GM21825 (cell line): ENCODE results near the gene ZNF285.
"Not testable (repeated sequence)": the region's sequence is repeated elsewhere in the genome, so short reads cannot be mapped to it uniquely, and the experiment has no call there.

ENCODE experiments used
- ATAC-seq: cut with Tn5 transposase; IDR thresholded peaks from one replicate; pipeline ENCODE4 v1.9.1; 2021; ENCODE audit warnings: mild to moderate bottlenecking, moderate library complexity; ENCODE audit not compliant: unreplicated experiment

ZNF285 gene

DNA sequence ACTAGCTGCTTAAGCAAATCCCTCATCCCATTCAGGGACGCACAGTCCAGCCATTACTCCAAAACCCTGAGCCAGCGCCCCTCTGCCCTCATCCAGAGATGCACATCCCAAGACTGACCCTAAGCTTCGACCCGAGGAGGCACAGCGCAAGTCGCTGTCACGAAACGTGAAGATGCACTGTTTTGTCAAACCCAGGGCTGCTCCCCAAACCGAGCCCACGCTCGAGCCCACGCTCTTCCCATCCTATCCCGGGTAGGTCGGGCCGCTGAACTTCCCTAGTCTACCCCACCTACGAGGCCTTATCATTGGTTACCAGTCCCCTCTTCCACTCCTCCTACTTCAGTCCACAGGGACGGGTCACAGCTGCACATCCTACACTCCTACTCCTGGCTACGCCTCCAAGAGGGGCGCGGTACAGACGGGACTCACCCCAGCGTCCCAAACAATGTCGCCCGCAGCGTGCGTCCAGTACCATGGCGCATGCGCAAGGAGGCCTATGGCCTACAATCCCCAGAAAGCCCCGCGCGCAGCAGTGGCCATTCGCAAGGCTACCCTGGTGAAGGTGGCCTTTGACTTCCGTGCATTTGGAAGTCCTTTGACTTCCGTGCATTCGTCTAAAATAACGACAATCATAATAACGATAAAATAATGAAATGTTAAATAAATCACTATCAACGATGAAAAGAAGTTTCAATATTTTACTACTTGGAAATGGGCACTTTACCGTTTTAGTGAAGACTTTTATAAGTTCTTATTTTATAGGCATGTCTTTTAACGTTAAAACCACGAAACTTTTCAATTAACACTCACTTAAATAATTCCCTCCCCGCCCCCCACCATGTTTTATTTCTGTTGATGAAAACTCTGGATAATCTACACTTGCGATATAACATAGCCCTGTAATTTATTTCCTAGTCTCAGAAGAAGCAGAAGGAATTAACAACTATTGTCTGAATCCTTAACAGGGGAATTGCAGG is at the start of gene ZNF285:
ZNF285 (minus strand) TSS at position 470 of the 977 bp plus-strand sequence. CDS start 4,395 bp downstream, outside the sequence.
- ATAC-seq: peak; percentile 81

DNA sequence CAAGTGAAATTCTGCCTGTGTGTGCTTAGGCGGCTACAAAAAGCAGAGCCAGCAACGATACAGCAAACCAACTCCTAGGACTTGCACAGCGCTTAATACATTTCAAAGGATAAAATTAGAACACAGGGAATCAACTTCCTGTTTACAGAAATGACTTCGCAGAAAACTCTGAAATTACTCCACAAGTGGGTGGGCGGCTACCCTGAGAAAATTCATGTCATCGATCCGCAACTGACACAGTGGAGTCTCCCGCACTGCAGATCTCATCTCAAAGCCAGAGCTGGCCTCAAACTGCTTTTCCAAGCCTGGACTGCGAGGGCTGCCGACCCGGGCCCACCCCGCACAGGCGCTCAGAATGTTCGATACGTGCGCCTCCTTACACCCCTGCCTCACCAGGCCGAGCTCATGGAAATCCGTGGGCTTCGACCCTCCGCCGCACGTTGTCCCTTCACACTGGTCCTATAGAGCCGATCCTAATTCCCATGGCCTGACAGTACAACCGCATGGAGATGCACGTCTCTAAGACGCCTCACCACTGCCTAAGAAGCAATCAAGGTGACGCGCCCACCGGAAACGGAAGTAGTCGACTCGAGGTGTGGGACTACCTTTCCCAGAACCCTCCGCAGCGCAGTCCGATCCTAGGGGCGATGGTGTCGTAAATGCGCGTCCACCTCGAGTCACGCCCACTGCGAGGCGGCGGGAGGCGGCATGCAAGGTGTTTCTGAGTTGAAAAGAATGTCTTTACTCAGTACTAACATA is 46.7 kb upstream of the ZNF285 start, which contains the start of gene ZNF229:
ZNF229 (minus strand) TSS at position 557 of the 759 bp plus-strand sequence. CDS start 5,625 bp downstream, outside the sequence.
- no peak for ATAC-seq

DNA sequence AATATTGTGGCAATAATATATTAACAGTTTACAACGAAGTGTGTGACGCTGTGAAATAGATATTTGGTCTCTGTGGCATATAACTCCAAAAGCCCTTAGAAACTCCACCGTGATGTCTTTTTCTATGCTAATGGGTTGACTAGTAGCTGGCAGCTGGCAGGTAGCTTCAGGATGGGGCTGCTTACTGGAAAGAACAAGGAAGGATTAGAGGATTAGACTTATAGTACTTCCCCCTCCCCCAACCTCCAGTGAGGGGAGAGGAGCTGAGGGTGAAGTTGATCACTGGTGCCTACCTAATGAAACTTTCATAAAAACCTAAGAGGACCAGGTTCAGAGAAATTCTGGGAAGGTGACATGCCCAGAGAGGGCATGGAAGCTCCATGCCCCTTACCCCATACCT is 37.0 kb upstream of the ZNF285 start:
- no peak for ATAC-seq

DNA sequence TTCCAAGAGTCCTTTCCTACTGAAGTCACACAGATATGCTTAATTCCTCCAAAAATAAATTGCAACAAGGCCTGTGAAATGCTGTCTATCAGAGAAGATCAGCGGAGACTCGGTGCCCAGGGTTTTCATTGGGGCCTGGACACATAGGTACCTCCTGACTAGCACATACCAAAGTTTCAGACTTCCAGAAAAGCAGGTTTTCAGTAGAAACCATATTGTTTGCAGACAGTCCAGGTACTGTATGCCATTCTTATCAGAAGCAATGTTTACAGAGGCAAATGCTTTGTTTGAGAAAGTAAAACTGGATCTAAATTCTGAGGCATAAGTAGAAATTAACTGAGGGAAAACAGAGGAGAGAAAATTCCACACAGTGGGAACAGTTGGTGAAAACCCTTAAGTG is 34.0 kb upstream of the ZNF285 start:
- ATAC-seq: no peak

DNA sequence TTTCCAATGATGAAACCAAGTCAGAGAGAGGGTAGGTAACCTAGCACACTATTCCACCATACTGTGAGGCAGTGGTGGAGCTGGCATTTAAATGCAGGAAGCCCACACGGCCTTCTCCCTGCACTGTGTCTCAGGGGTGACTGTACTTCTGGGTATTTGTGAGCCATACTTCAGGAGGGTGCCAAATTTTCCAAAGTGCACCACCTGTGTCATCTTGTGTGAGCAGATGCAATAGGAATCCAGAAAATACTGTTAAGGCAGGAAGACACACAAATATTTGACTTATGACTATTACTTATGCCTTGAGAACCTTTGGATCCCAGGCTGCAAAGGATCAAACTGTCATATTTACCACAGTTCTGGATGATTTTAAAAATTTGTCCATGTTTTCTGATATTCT is 29.5 kb upstream of the ZNF285 start:
- ATAC-seq: no peak

DNA sequence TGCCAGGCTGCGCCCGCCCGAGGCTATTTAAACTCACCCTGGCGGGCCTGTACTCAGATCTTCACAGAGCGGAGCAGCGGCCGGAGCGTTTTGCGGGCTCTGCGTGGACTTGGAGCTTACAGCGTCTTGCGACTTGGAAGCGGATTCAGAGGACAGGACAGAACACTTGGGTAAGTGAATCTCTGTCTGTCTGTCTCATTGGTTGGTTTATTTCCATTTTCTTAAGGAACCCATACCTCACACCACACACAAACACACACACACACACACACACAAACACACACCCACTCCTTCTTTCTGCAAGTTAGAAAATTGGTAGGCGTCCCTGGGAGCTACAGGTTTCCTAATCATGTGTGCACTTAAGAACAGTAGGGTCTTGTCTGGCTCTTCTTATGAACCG is 14.1 kb upstream of the ZNF285 start:
- ATAC-seq: not testable (repeated sequence)

DNA sequence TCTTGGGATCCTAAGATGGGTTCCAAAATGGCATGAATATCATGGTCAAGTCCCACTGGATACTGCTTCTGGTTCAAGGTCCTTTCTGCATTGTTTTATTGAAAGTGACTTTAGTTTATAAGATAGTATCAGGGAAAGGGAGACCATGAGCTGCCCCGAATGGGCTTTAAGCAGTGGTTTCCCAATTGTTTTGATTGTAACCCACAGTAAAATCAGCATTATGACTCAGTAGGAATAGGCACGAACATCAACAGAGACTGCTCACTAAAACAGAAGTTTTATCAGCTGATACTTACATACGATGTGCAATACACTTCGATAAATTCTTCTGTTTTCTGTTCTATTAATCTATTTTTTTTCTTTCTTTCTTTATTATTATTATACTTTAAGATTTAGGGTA is 12.1 kb downstream of the ZNF285 start:
- not testable (repeated sequence) for ATAC-seq

DNA sequence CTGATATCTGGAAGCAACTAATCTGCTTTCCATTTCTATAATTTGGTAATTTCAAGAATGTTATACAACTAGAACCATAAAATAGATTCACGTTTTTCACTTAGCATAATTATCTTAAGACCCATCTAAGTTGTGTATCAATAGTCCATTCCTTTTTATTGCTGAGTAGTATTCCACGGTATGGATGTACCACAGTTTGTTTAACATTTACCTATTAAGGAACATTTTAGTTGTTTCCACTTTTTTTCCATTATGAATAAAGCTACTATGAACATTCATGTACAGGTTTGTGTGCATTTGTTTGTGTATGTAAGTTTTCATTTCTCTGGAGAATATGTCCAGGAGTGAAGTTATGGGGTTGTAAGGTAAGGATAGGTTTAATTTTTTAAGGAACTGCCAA is 26.6 kb downstream of the ZNF285 start:
- no peak for ATAC-seq

DNA sequence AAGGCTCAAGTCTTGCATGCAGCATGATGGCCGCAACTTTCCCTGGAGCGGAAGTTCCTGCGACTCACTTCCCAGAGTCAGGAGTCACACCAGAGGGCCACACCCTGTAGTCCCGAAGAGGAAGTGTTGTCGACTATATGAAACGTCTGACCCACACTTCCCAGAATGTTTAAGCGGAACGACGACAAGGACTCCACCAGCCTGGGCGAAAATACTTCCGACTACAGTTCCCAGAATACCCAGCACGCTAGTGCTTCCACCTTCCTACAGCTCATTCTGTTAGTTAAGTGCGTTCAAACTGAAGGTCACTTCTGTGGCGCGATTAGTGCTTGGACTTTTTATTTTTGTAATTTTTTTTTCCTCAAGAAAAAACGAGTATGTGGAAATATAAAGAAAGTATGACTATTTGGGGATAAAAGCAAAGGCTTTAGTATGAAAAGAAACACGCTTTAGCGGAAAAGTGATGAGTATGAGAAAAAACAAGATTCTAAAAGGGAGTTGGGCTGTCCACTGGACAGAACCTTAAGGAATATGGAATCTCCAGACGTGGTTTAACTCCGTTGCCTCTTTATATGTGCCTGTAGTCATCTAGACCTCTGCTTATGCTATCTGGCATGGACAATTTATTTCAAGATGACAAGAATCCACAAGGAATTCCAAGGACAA is 29.5 kb downstream of the ZNF285 start:
- no peak for ATAC-seq

DNA sequence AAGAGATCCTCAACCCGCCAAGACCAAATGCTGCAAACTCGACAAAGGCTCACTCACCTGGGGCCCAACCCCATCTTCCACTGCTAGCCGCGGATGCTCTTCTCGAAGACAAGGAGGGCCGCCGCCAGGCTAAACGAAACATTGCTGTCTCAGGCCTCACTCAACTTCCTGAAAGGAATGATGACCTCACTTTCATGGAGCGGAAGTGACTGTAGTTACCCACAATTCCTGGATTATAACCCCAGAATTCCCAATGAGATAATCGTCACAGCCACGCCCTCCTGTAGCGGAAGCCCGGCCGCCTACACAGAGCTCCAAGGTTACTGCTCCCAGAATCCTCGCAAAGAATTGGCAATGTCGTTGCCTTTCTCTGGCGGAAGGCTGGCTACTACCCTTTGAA is 34.4 kb downstream of the ZNF285 start:
- no peak for ATAC-seq

DNA sequence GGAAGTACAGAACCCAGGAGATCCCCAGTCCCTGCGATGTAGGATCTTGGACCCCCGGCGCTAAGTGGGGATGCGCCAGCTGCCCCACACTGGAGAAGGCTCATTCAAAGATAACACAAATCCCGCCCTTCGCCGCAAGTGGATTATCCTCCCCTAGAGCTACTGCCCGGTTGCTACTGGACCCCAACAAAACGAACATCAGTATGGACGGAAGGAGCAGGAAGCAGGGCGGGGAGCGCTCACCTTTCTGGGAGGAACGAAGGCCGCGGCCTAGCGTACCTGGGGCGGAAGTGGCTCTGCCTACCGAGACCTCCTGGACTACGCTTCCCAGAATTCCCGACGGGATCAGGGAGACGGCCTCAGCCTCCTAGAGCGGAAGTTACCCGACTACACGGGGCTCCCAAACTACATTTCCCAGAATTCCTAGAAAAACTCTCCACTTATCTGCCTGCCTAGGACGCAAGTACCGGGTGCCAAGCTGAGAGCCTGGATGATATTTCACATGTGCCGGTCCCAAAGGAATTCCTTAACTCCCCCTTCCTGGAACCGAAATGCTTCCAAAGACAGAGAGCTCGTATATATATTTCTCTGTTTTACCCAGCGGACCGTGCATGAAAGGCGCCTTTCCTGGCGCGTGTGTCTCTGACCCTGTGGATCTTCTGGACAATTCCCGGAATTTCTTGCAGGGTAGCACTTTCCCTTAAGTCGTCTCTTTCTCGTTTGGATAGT is 44.9 kb downstream of the ZNF285 start, which contains the start of gene ZNF112:
ZNF112 (minus strand) TSS at position 298 of the 729 bp plus-strand sequence. CDS start 16,141 bp downstream, outside the sequence.
- ATAC-seq: no peak

DNA sequence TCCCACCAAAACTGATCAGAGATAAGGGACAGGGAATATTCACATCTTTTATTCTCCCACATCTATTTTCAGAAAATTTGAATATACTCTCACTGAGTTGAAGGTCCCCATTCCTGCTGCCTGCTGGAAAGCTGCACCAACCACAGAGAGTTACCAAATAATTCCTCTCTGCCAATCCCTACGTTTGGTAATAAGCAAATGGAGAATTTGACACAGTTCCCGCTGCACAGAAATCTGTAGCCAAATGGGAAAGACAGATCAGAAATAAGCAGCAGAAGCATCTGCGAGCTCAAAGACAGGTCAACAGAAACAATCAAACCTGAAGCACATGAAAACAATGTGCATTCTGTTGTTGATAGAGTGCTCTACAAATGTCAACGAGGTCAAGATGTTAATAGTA is 54.9 kb downstream of the ZNF285 start:
- ATAC-seq: no peak

DNA sequence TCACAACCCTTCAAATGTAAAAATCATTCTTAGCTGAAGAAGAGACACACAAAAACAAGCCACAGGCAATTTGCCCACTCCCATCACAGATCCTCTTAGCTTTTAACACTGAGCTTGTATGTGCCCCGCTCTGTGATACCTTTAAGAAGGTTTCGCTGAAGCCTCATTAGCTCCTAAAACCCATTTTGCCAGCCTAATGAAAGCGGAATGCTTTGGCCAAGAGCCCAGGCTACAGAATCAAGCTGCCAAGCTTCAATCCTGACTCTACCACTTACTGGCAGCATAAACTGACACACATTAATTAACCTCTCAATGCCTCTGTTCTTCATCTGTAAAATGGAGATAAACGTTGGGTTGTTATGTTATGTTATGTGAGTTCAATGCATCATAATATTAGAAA is 55.4 kb downstream of the ZNF285 start:
- ATAC-seq: no peak

DNA sequence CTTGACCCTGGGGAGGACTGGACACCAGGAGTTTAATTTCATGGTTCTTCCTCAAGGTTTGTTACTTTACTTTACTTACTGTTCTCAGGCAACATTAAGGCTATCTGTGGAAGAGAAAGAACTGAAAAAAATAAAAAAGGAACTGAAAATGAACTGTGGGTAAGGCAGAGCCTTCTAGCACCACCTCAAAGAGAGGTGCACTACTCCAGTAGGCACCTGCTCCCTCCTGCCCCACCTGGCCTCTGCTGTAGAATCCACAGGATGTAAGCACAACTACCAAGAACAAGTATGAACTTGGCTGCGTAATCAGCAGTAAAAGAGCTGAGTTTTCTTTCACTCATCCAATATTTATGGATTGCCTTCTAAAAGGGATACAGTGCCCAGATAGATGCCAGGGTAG is 57.2 kb downstream of the ZNF285 start:
- ATAC-seq: no peak

DNA sequence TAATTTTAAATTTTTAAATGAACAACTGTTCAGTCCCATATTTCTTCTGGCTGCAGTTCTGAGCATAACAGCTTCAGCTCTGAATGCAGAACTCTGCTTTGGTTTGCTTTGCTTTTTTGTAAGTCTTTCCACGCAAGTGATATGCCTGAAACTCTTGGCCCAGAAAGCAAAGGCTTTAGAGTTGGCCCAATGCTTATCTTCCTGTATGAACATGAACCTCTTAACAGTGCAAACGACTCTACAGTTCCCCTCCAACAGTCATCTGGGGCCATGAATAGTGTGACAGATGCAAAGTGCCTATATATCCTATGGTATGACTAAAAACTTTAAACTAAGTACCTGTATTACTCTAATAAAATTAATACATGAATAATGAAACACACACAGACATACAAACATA is 59.6 kb downstream of the ZNF285 start:
- no peak for ATAC-seq

DNA sequence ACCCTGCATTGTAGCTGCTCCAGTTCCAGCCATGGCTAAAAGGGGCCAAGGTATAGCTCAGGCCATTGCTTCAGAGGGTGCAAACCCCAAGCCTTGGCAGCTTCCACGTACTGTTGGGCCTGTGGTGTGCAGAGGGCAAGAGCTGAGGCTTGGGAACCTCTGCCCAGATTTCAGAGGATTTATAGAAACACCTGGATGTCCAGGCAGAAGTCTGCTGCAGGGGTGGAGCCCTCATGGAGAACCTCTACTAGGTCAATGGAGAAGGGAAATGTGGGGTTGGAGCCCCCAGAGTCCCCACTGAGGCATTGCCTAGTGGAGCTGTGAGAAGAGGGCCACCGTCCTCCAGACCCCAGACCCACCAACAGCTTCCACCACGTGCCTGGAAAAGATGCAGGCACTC is 66.8 kb downstream of the ZNF285 start:
- ATAC-seq: not testable (repeated sequence)
